WTC11 (cell line): ENCODE data around the gene SLC2A10. TPM values are rescaled to one million over a fixed set of nuclear protein-coding genes. Genes with fewer than 3 reads are reported as not detected.

Experiments used
- ATAC-seq: fragments of 200-7000 bp; cut with Tn5 transposase; 2 replicates; pipeline ENCODE4 v1.10.0; 2021; ENCODE audit warnings: mild to moderate bottlenecking, moderate library complexity
- CTCF ChIA-PET: fragments of 300-600 bp; sonication (Branson Sonifier 250); formaldehyde crosslinking; loops from one replicate; lab custom pipeline; 2021; ENCODE audit warnings: antibody characterized with exemption; lab: Charles Lee
- POLR2A ChIA-PET: fragments of 350-600 bp; sonication (Branson Sonifier 250); formaldehyde crosslinking; loops from one replicate; lab custom pipeline; 2021; ENCODE audit warnings: antibody characterized with exemption; lab: Charles Lee
- DNase-seq: peaks from one replicate; pipeline ENCODE4 v3.0.0; 2021; ENCODE audit warnings: low spot score
- H3K27ac Mint-ChIP-seq: 2 replicates; pipeline ENCODE4 v1.8.0; 2021; ENCODE audit warnings: mixed read lengths
- H3K27me3 Mint-ChIP-seq: 2 replicates; pipeline ENCODE4 v1.8.0; 2021; ENCODE audit warnings: low read depth, mild to moderate bottlenecking, moderate library complexity, mixed read lengths
- H3K36me3 Mint-ChIP-seq: 2 replicates; pipeline ENCODE4 v1.8.0; 2021; ENCODE audit warnings: mixed read lengths
- H3K4me1 Mint-ChIP-seq: 2 replicates; pipeline ENCODE4 v1.8.0; 2022; ENCODE audit warnings: mixed read lengths
- H3K4me3 Mint-ChIP-seq: 2 replicates; pipeline ENCODE4 v1.8.0; 2021; ENCODE audit warnings: mild to moderate bottlenecking, moderate library complexity, mixed read lengths
- H3K9me3 Mint-ChIP-seq: 2 replicates; pipeline ENCODE4 v1.8.0; 2021; ENCODE audit warnings: mixed read lengths
- ATF3 ChIP-seq: sonication (generic); formaldehyde crosslinking; conservative IDR thresholded peaks from 2 replicates; pipeline ENCODE4 v1.8.1; 2022; ENCODE audit warnings: mild to moderate bottlenecking, missing genetic modification reagents
- CREB1 ChIP-seq: sonication (generic); formaldehyde crosslinking; IDR thresholded peaks from 2 replicates; pipeline ENCODE4 v1.8.0; 2023; ENCODE audit warnings: mild to moderate bottlenecking, missing genetic modification reagents
- FOXP1 ChIP-seq: sonication (generic); formaldehyde crosslinking; IDR thresholded peaks from 2 replicates; pipeline ENCODE4 v1.8.0; 2022; ENCODE audit warnings: missing genetic modification reagents, mild to moderate bottlenecking, moderate library complexity, borderline replicate concordance
- GABPB1 ChIP-seq: sonication (generic); formaldehyde crosslinking; IDR thresholded peaks from 2 replicates; pipeline ENCODE4 v1.8.1; 2023; ENCODE audit warnings: mild to moderate bottlenecking, missing genetic modification reagents
- OVOL2 ChIP-seq: fragments of 250-450 bp; sonication (Bioruptor Pico); IDR thresholded peaks from 2 replicates; pipeline ENCODE4 v1.9.0; 2021; ENCODE audit warnings: mild to moderate bottlenecking, borderline replicate concordance
- PRDM15 ChIP-seq: sonication (generic); formaldehyde crosslinking; IDR thresholded peaks from 2 replicates; pipeline ENCODE4 v1.8.0; 2022; ENCODE audit warnings: missing genetic modification reagents
- PRRX2 ChIP-seq: fragments of 250-450 bp; sonication (Bioruptor Pico); IDR thresholded peaks from 2 replicates; pipeline ENCODE4 v1.8.0; 2021; ENCODE audit warnings: mild to moderate bottlenecking
- ZNF263 ChIP-seq: sonication (generic); formaldehyde crosslinking; IDR thresholded peaks from 2 replicates; pipeline ENCODE4 v1.8.1; 2022; ENCODE audit warnings: low read depth, mild to moderate bottlenecking, moderate library complexity, missing genetic modification reagents
- ZNF281 ChIP-seq: sonication (generic); formaldehyde crosslinking; IDR thresholded peaks from 2 replicates; pipeline ENCODE4 v1.8.0; 2023; ENCODE audit warnings: mild to moderate bottlenecking, missing genetic modification reagents
- ZNF425 ChIP-seq: fragments of 250-450 bp; sonication (Bioruptor Pico); conservative IDR thresholded peaks from 2 replicates; pipeline ENCODE4 v1.9.0; 2021; ENCODE audit warnings: mild to moderate bottlenecking
- ZNF671 ChIP-seq: fragments of 250-450 bp; sonication (Bioruptor Pico); IDR thresholded peaks from 2 replicates; pipeline ENCODE4 v1.8.0; 2021; ENCODE audit warnings: mild to moderate bottlenecking
- total RNA-seq: library from RNA; stranded (reverse); gene quantifications from 3 replicates; pipeline ENCODE4 v1.2.3, GENCODE V29; 2021
- TF ChIP-seq, protein P1 (sequence below): sonication (generic); formaldehyde crosslinking; IDR thresholded peaks from 2 replicates; pipeline ENCODE4 v1.8.1; 2023; ENCODE audit warnings: mild to moderate bottlenecking, missing genetic modification reagents
- TF ChIP-seq, protein P2 (sequence below): sonication (generic); formaldehyde crosslinking; IDR thresholded peaks from 2 replicates; pipeline ENCODE4 v1.8.1; 2022; ENCODE audit warnings: low read depth, missing genetic modification reagents, borderline replicate concordance
- TF ChIP-seq, protein P3 (sequence below): sonication (generic); formaldehyde crosslinking; IDR thresholded peaks from 2 replicates; pipeline ENCODE4 v1.8.0; 2023; ENCODE audit warnings: missing genetic modification reagents, mild to moderate bottlenecking, borderline replicate concordance

The SLC2A10 gene
- total RNA-seq, 1 experiment from 2014 or later, result 8.0 TPM

DNA sequence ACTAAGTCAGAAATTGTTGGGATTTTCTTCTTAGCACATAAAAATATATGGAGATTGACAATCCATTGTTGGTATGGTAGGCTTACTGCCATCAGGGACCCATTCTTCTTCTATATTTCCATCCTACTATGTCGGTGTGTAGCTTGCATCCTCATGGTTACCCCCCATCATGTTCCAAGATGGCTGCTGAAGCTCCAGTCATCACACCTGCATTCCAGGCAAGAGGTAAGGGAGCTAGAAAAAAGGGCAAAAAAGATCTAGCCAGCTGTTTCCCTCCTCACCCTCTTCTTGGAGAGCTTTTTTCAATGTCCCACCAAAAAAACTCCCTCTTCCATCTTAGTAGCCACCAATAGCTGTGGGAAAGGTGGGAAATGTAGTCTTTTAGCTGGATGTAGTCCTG, 13.6 kb downstream of the SLC2A10 start:
- H3K27ac Mint-ChIP-seq, result no peak overlapping the region
- peaks cover 22% of the 10 kb centered on the region for H3K36me3 Mint-ChIP-seq
- DNase-seq (no peak), ATAC-seq (no peak)
- peaks cover 5% of the 10 kb centered on the region for H3K27me3 Mint-ChIP-seq
- ChIA-PET CTCF (interaction anchor here (0.7 kb wide), 1 partner anchor 16 kb away, joined by 3 read pairs; no protein-coding TSS in a partner anchor), POLR2A (no interaction called here)
- H3K4me3 Mint-ChIP-seq, result no peak overlapping the region
- TF ChIP-seq ZNF671 (CRISPR knock-in tag), result no peak
- no peak for TF ChIP-seq PRDM15 (CRISPR knock-in tag)
- TF ChIP-seq ZNF263, result no peak
- no peak for TF ChIP-seq PRRX2 (CRISPR knock-in tag)
- TF ChIP-seq, protein P1, sequence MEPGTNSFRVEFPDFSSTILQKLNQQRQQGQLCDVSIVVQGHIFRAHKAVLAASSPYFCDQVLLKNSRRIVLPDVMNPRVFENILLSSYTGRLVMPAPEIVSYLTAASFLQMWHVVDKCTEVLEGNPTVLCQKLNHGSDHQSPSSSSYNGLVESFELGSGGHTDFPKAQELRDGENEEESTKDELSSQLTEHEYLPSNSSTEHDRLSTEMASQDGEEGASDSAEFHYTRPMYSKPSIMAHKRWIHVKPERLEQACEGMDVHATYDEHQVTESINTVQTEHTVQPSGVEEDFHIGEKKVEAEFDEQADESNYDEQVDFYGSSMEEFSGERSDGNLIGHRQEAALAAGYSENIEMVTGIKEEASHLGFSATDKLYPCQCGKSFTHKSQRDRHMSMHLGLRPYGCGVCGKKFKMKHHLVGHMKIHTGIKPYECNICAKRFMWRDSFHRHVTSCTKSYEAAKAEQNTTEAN, result no peak
- TF ChIP-seq, protein P2, sequence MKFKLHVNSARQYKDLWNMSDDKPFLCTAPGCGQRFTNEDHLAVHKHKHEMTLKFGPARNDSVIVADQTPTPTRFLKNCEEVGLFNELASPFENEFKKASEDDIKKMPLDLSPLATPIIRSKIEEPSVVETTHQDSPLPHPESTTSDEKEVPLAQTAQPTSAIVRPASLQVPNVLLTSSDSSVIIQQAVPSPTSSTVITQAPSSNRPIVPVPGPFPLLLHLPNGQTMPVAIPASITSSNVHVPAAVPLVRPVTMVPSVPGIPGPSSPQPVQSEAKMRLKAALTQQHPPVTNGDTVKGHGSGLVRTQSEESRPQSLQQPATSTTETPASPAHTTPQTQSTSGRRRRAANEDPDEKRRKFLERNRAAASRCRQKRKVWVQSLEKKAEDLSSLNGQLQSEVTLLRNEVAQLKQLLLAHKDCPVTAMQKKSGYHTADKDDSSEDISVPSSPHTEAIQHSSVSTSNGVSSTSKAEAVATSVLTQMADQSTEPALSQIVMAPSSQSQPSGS (CRISPR knock-in tag), result no peak
- TF ChIP-seq FOXP1 (CRISPR knock-in tag), result no peak
- no peak for TF ChIP-seq ZNF425 (CRISPR knock-in tag)
- TF ChIP-seq GABPB1 (CRISPR knock-in tag), result no peak
- no peak for TF ChIP-seq ATF3 (CRISPR knock-in tag)
- TF ChIP-seq ZNF281 (CRISPR knock-in tag), result no peak
- TF ChIP-seq, protein P3, sequence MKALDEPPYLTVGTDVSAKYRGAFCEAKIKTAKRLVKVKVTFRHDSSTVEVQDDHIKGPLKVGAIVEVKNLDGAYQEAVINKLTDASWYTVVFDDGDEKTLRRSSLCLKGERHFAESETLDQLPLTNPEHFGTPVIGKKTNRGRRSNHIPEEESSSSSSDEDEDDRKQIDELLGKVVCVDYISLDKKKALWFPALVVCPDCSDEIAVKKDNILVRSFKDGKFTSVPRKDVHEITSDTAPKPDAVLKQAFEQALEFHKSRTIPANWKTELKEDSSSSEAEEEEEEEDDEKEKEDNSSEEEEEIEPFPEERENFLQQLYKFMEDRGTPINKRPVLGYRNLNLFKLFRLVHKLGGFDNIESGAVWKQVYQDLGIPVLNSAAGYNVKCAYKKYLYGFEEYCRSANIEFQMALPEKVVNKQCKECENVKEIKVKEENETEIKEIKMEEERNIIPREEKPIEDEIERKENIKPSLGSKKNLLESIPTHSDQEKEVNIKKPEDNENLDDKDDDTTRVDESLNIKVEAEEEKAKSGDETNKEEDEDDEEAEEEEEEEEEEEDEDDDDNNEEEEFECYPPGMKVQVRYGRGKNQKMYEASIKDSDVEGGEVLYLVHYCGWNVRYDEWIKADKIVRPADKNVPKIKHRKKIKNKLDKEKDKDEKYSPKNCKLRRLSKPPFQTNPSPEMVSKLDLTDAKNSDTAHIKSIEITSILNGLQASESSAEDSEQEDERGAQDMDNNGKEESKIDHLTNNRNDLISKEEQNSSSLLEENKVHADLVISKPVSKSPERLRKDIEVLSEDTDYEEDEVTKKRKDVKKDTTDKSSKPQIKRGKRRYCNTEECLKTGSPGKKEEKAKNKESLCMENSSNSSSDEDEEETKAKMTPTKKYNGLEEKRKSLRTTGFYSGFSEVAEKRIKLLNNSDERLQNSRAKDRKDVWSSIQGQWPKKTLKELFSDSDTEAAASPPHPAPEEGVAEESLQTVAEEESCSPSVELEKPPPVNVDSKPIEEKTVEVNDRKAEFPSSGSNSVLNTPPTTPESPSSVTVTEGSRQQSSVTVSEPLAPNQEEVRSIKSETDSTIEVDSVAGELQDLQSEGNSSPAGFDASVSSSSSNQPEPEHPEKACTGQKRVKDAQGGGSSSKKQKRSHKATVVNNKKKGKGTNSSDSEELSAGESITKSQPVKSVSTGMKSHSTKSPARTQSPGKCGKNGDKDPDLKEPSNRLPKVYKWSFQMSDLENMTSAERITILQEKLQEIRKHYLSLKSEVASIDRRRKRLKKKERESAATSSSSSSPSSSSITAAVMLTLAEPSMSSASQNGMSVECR (CRISPR knock-in tag), result no peak
- TF ChIP-seq CREB1 (CRISPR knock-in tag), result no peak
- TF ChIP-seq OVOL2, result no peak
- TF ChIP-seq, all 79 proteins: peak for 0
- Mint-ChIP-seq H3K9me3 (peaks cover 27% of the 10 kb centered on the region), H3K4me1 (no peaks in the 10 kb centered on the region)
